Sigmoid colon (tissue), 4 donors: Measurements from ENCODE around the gene GALNT1.

ENCODE experiments used
- CTCF ChIP-seq, 4 experiments: fragments of 450-650 bp in 3 of 4; fragments of 200-600 bp in 1 of 4; IDR thresholded peaks; one replicate each; pipeline ENCODE4 v1.5.1; 2016 to 2019; ENCODE audit warnings: antibody characterized with exemption in 4 of 4, mild to moderate bottlenecking in 3 of 4, moderate library complexity in 2 of 4
- EP300 ChIP-seq, 4 donors: sonication (generic); formaldehyde crosslinking; IDR thresholded peaks; one replicate each; pipeline ENCODE4 v1.6.1; 2017; ENCODE audit warnings: antibody characterized with exemption in 4 of 4
- POLR2A ChIP-seq, 2 donors: fragments of 450-650 bp; IDR thresholded peaks; one replicate each; pipeline ENCODE4 v1.6.1; 2016; ENCODE audit warnings: antibody characterized with exemption in 2 of 2, mild to moderate bottlenecking in 2 of 2, moderate library complexity in 2 of 2
- POLR2AphosphoS5 ChIP-seq, 4 donors: sonication (generic); formaldehyde crosslinking; IDR thresholded peaks; one replicate each; pipeline ENCODE4 v1.6.1; 2017; ENCODE audit warnings: antibody characterized with exemption in 4 of 4

DNA sequence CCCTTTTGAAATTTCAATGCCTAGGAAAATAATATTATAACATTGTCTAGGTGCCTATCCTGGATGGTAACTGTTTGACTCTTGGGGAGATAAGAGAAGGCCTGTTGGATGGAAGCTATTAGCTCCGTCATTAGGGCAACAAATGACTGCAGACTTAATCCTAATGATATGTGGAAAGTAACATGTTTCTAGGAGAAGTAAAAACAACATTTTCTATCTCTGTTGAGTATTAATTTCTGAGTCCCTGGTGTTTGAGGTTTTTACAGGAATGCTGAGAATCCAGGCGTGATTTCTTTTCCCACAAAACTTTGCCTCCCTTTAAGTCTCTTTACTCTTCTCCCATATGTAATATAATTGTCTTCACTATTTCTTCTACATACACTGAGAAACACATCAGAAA, 159.1 kb downstream of the GALNT1 start:
- TF ChIP-seq CTCF (IDR thresholded peaks at IDR 0.05) (no peak), POLR2A (IDR thresholded peaks at IDR 0.05) (no peak), EP300 (IDR thresholded peaks at IDR 0.05) (no peak), POLR2AphosphoS5 (IDR thresholded peaks at IDR 0.05) (no peak)
